HG02981 (cell line): ENCODE results near the gene TRPC1.
A peak's percentile ranks its signal among the peaks of the same experiment; 100 is the strongest.
"Not testable (repeated sequence)": the region's sequence is repeated elsewhere in the genome, so short reads cannot be mapped to it uniquely, and the experiment has no call there.

Experiments used
- ATAC-seq: cut with Tn5 transposase; IDR thresholded peaks from one replicate; pipeline ENCODE4 v1.9.1; 2021; ENCODE audit warnings: mild to moderate bottlenecking, moderate library complexity; ENCODE audit not compliant: unreplicated experiment

Gene TRPC1

DNA sequence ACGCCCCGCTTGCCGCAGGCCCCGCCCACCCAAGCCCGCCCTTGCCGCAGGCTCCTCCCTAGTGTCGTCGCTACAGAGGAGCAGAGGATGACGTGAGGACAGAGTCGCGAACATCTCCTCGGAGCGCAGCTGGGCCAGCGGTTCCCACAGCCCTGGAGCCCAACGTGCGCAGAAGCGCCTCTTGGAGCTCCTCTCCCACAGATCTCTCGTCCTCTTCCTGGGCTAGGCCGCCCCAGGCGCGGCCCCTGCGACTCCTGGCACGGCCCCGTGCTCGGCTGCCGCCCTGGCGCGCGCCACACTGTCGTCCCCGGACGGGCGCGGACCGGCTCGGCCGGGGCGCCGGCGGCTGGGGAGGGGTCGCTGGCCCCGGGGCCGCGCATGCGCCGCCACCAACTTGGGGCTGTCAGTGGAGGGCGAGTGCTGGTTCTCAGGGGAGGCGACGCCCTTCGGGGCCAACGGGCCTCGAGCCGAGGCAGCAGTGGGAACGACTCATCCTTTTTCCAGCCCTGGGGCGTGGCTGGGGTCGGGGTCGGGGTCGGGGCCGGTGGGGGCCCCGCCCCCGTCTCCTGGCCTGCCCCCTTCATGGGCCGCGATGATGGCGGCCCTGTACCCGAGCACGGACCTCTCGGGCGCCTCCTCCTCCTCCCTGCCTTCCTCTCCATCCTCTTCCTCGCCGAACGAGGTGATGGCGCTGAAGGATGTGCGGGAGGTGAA, at the start of gene TRPC1:
TSS of gene TRPC1 (plus strand) at position 67 of the 714 bp plus-strand sequence. CDS start at position 593, 526 bp downstream.
- peak; percentile 95 for ATAC-seq

GRCh38 chr3:142676151-142676550, 47.7 kb upstream of the TRPC1 start:
- ATAC-seq = no peak

- ATAC-seq = no peak
These were observed 43.1 kb upstream of the TRPC1 start for GRCh38 chr3:142680710-142681109.

GRCh38 chr3:142690613-142691012, 33.2 kb upstream of the TRPC1 start:
- no peak for ATAC-seq

DNA sequence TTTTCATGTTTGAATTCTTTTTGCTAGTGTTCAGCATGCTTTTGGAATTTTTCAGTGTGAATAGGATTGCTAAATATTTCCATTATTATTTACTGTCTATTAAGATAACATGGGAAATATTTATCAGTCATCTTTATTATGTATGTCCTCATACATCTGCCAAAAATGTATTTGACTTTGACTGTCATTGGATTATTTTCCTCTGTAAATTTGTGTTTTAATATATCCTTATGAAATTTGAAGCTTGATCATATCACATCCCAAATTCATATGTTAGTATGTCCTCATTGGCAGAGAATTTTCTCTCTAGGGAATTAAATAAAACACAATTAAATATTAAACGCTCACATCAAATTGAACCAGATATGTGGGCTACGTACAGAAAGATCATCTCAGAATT, 32.3 kb upstream of the TRPC1 start:
- no peak for ATAC-seq

- ATAC-seq = no peak
These were observed 30.5 kb upstream of the TRPC1 start for GRCh38 chr3:142693136-142693853.

- ATAC-seq = no peak
These were observed 29.6 kb upstream of the TRPC1 start for GRCh38 chr3:142694225-142694624.

GRCh38 chr3:142705198-142705597, 18.6 kb upstream of the TRPC1 start:
- ATAC-seq = no peak

GRCh38 chr3:142706321-142707127, 17.3 kb upstream of the TRPC1 start:
- ATAC-seq = no peak

- ATAC-seq = no peak
These were observed 14.6 kb upstream of the TRPC1 start for GRCh38 chr3:142709207-142709606.

- ATAC-seq = not testable (repeated sequence)
These were observed 9.0 kb upstream of the TRPC1 start for GRCh38 chr3:142714882-142715281.

GRCh38 chr3:142716102-142716501, 7.7 kb upstream of the TRPC1 start:
- ATAC-seq = no peak

DNA sequence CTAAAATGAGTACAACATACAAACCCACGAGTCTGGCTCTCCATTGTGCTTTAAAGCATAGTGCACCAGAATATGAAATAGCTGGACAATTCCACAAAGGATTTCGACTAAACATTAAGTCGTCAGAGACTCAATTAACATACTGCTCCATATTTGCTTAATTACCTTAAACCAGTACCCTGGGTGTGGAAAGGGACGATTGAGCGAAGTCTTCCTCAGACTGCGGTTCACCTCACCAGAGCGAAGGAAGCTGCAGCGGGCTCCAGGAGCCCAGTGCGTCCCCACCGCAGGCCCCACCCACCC, 218 bp upstream of the TRPC1 start:
- peak; percentile 7 for ATAC-seq

- ATAC-seq = peak; percentile 20
These were observed 985 bp downstream of the TRPC1 start for GRCh38 chr3:142724682-142725356.

DNA sequence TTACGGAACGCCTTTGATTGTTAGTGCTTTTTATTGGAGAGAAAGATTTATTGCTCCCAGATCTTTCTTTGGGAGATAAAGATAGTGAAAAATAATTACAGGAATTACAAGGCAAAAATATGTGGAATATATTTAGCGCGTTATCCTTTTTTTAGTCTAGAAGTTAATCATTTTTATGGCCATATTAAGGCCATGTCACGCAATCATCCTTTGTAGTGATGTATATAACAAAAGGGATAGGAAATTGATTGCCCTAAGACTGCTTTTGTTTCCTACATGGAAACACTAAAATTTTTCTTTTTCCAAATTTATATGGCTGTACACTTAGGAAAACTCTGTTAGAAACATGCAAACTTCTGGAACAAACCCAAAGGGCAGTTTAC, 1.5 kb downstream of the TRPC1 start:
- ATAC-seq = no peak

DNA sequence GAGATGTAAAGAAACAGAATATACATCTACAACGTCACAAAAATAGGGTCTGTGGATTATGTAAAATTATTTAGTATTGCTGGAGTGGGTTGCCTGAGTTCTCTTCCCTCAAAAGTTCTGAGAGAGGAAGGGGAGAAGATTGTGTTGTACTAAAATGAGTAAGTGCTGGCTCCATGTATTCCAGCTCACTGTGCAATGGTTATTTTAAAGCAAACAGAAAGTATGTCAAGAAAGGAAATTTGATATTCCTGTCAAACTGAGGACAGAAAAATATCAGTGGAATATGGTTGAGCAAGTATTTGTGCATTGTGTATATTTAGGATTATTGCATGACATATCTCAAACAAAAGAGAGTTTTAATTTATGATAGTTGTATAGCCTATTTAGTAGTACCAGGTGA, 2.2 kb downstream of the TRPC1 start:
- no peak for ATAC-seq

DNA sequence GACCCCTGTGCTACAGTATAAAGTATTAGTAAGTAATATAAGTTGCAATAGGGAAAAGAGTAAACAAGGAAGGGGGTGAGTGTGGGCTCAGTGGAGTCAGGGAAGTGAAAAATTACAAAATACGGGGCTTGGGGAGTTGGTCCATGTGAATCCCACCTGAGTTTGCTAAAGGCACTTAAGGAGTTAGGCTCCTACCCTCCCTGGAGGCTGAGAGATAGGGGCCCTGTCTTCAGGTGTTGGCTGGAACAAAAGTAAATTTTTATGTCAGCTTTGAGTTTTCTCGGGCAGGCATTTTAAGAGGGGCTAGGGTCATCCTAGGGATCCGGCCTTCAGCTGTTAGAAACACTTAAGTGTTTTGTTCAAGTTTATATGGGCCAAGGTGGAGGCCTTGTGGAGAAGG, 8.2 kb downstream of the TRPC1 start:
- no peak for ATAC-seq

DNA sequence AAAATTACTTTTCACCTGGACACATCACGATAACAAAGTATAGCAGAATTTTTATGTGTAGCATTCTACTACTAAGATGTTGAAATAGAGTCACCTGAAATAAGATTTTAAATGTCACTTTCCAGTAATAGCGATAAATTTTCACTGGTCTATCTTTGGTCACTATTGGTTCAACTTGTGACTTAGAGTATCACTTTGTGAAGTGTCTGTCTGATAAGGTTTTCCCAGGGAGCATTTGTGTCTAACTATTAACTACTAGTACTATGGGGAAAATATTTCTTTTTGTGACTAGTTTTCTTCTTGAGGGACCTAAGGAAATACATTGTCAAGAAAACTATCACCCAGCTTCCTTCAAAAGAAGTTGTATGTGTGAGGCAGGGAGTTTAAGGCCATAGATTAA, 11.0 kb downstream of the TRPC1 start:
- no peak for ATAC-seq

GRCh38 chr3:142735462-142735861, 11.6 kb downstream of the TRPC1 start:
- no peak for ATAC-seq

DNA sequence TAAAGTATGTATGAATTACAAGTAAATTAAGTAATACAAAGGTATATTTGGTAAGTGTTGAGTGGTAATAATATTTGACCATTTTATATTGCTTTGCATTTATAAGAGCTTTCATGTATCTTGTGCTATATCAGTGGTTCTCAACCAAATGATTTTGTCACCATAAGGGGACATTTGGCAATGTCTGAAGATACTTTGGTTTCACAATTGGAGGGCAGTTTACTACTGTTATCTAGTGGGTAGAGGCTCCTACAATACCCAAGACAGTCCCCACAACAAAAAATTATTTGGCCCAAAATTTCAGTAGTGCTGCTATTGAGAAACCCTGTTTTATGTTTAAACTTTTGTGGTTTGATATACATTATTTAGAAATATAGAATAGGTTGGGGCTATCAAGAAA, 14.6 kb downstream of the TRPC1 start:
- ATAC-seq = no peak

DNA sequence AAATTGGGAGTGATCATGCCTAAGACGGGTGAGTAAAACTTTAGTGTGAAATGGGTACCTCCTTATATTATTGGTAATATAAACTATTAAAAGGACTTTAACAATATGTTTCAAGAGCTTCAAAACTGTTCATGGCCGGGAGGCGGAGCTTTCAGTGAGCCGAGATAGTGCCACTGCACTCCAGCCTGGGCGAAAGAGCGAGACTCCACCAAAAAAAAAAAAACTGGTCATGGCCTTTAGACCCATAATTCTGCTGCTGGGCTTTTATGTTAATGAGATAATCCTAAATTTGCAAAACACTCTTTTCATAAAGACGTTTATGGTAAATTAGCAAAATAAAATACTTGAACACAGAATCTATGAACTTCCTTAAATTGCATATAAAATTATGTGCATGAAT, 22.8 kb downstream of the TRPC1 start:
- no peak for ATAC-seq
